ENCODE results near the gene HASPIN. TPM values are rescaled to one million over a fixed set of nuclear protein-coding genes. Genes with fewer than 3 reads are reported as not detected.
A peak's percentile ranks its signal among the peaks of the same experiment; 100 is the strongest.
"Not testable (repeated sequence)": the region's sequence is repeated elsewhere in the genome, so short reads cannot be mapped to it uniquely, and the experiment has no call there.

HASPIN gene
- total and polyA plus RNA-seq, 8 donors, result 1.9 to 4.5 (median 2.6) TPM

DNA sequence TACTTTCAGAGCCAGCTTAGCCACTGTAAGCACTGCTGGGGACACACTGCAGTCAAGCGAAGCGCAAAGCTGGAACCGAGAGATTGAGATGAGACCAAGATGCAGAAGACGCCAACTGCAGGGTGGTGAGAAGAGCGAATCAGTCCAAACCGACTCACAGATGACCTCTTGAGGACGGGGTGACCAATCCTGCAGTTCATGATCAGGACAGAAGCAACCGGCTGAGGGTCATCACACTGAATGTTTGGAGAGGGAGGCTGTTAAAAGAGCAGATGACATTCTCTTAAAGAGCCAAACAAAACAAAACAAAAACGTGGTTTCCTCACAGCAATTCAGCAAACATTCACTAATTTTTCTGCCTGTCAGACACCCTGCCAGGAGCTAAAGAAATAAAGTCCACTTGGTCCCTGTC lies 8.5 kb downstream of the HASPIN start:
- DNase-seq (no peak), ATAC-seq (peak; percentile 39)
- Histone ChIP-seq H3K4me1 (no peaks in the 10 kb centered on the region), H3K36me3 (peaks cover 0 to 4% of the 10 kb centered on the region in 2 donors), H3K4me3 (no peak overlapping the region), H3K9me3 (no peaks in the 10 kb centered on the region), H3K27me3 (no peaks in the 10 kb centered on the region), H3K27ac (no peak overlapping the region)
- intact Hi-C loops (cut with DNase I), result no loop called here
- TF ChIP-seq, protein P1, sequence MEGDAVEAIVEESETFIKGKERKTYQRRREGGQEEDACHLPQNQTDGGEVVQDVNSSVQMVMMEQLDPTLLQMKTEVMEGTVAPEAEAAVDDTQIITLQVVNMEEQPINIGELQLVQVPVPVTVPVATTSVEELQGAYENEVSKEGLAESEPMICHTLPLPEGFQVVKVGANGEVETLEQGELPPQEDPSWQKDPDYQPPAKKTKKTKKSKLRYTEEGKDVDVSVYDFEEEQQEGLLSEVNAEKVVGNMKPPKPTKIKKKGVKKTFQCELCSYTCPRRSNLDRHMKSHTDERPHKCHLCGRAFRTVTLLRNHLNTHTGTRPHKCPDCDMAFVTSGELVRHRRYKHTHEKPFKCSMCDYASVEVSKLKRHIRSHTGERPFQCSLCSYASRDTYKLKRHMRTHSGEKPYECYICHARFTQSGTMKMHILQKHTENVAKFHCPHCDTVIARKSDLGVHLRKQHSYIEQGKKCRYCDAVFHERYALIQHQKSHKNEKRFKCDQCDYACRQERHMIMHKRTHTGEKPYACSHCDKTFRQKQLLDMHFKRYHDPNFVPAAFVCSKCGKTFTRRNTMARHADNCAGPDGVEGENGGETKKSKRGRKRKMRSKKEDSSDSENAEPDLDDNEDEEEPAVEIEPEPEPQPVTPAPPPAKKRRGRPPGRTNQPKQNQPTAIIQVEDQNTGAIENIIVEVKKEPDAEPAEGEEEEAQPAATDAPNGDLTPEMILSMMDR (IDR thresholded peaks at IDR 0.05), result no peak

DNA sequence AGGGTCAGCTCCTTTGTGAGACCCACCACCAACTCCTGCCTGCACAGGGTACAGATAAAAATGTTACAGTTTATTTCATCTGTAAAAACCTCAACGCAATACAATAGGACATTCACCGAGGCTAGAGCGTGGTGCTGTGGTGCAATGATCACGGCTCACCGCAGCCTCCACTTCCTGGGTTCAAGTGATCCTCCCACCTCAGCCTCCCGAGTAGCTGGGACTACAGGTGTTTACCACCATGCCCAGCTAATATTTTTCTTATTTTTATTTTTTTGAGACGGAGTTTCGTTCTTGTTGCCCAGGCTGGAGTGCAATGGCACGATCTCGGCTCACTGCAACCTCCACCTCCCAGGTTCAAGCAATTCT lies 11.2 kb downstream of the HASPIN start:
- H3K36me3 ChIP-seq; H3K27me3 ChIP-seq; H3K4me3 ChIP-seq; ATAC-seq; H3K9me3 ChIP-seq; H3K27ac ChIP-seq; intact Hi-C loops (cut with DNase I): not testable (repeated sequence)
- H3K4me1 ChIP-seq, result peaks cover 6 to 12% of the 10 kb centered on the region in 2 donors
- peak in 1 of 4 donors; percentile 5 for DNase-seq

- H3K4me3 ChIP-seq, result no peak overlapping the region
- H3K9me3 ChIP-seq, result no peaks in the 10 kb centered on the region
- no peak for ATAC-seq
- no peaks in the 10 kb centered on the region for H3K36me3 ChIP-seq
- TF ChIP-seq, protein P1 (IDR thresholded peaks at IDR 0.05), result no peak
- intact Hi-C loops (cut with DNase I), result no loop called here
- no peaks in the 10 kb centered on the region for H3K27me3 ChIP-seq
- H3K4me1 ChIP-seq, result peaks cover 6 to 12% of the 10 kb centered on the region in 2 donors
- DNase-seq, result no peak
- no peak overlapping the region for H3K27ac ChIP-seq
These were observed 11.8 kb downstream of the HASPIN start for GRCh38 chr17:3735515-3735914.

GRCh38 chr17:3738562-3739295 lies 15.0 kb downstream of the HASPIN start:
- H3K36me3 ChIP-seq, result no peaks in the 10 kb centered on the region
- no peak overlapping the region for H3K27ac ChIP-seq
- intact Hi-C loops (cut with DNase I), result no loop called here
- TF ChIP-seq, protein P1 (IDR thresholded peaks at IDR 0.05), result no peak
- DNase-seq, result peak; percentile 42 to 82 (median 60)
- H3K4me3 ChIP-seq, result no peak overlapping the region
- peak; percentile 90 for ATAC-seq
- no peaks in the 10 kb centered on the region for H3K27me3 ChIP-seq
- H3K9me3 ChIP-seq, result no peaks in the 10 kb centered on the region
- peaks cover 6 to 15% of the 10 kb centered on the region in 2 donors for H3K4me1 ChIP-seq

GRCh38 chr17:3739422-3740124 lies 15.9 kb downstream of the HASPIN start:
- H3K4me3 ChIP-seq, result no peak overlapping the region
- no peaks in the 10 kb centered on the region for H3K9me3 ChIP-seq
- no peaks in the 10 kb centered on the region for H3K27me3 ChIP-seq
- TF ChIP-seq, protein P1 (IDR thresholded peaks at IDR 0.05), result no peak
- no peaks in the 10 kb centered on the region for H3K36me3 ChIP-seq
- H3K27ac ChIP-seq, result no peak overlapping the region
- ATAC-seq (no peak), DNase-seq (peak in 1 of 4 donors; percentile 43)
- peaks cover 6 to 15% of the 10 kb centered on the region in 2 donors for H3K4me1 ChIP-seq
- intact Hi-C loops (cut with DNase I), result no loop called here
